Uterus (tissue), 2 donors: ENCODE results near the gene EYS.

Experiments used
- CTCF ChIP-seq, 4 experiments: fragments of 200-600 bp in 2 of 4; fragments of 450-650 bp in 2 of 4; sonication (generic) in 2 of 4; IDR thresholded peaks; one replicate each; pipeline ENCODE4 v1.5.1; 2016 to 2019; ENCODE audit warnings: antibody characterized with exemption in 4 of 4, mild to moderate bottlenecking in 2 of 4, moderate library complexity in 1 of 4
- POLR2A ChIP-seq, 2 donors: fragments of 450-650 bp; IDR thresholded peaks; one replicate each; pipeline ENCODE4 v1.6.1; 2016; ENCODE audit warnings: antibody characterized with exemption in 2 of 2, mild to moderate bottlenecking in 1 of 2, moderate library complexity in 1 of 2

GRCh38 chr6:63805808-63806572, 1901.0 kb downstream of the EYS start:
- TF ChIP-seq CTCF (IDR thresholded peaks at IDR 0.05): no peak
- TF ChIP-seq POLR2A (IDR thresholded peaks at IDR 0.05): no peak
